ENCODE data around the gene NKD1.

NKD1 gene

DNA sequence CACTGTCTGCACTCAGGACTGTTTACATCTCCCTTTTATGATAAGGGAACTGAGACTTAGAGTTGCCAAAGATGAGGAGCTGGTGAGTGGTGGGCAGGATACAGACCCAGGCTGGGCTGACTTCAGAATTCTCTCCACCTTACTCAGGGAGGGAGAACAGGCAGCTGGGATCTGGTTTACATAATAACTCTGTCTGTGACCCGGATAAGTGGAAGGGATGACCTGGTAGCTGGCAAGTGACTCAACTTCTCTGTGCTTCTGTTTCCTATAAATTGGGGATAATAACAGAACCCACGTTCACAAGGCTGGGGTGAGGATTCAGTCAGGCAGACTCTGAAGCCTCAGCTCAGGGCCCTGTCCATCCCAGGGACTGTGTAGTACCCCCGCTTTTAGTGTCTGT lies 130.3 kb downstream of the NKD1 start:
- DNase-seq = no peak

DNA sequence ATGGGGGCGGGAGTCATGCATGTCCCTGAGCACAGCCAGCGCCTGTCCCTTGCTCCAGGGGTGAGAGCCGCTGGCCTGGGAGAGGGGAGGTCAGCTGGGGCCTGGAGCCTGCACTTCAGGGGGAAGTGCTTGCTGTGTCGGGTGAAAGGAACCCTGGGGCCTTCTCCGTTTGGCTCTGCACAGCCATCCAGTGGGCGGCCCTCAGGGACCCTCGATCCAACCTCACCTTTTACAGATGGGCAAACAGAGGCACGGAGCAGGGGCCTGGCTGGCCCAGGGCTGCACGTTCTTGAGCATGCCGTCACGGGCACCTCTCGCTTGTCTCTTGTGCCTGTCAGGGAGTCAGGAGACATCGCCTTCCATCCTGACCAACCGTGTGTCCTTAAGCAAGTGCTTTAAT lies 131.1 kb downstream of the NKD1 start:
- no peak for DNase-seq

DNA sequence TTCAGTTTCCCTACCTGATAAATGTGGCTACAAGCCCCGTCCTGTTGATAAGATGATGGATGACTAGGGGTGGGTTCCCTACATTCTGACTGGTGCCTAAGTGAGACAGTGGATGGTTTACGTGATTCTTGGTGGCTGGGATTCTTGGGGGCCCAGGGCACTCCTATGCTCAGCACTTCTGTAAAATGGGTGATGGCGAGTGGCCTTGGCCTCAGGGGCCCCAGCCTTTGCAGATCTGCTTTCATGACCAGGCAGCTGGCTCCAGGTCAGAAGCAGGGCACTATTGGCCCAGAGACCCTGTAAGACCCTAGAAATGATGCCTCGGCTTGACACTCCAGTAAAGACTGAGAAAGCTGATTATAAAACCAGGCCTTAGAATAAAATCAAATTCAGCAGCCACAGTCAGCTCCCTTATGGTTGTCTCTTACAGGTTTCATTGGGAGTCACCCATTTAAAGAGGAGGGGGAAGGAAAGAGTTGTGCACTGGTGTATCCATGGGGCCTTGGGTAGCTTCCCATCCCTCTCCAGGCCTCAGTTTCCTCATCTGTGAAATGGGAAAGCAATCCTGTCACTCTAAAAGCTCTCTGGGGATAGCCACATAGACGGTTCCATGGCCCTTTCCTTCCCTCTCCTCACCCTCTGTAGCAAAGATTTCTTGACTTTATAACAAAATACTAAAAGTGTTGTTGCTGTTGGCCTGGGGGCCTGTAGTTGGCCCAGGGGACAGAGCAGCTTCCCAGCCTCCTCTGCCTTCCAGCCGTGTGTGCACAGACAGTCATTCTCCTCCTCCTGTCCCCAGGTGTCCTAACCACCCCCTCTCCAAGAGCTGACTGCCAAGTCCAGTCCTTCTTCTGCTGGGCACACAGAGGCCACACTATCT lies 131.7 kb downstream of the NKD1 start:
- DNase-seq = no peak

DNA sequence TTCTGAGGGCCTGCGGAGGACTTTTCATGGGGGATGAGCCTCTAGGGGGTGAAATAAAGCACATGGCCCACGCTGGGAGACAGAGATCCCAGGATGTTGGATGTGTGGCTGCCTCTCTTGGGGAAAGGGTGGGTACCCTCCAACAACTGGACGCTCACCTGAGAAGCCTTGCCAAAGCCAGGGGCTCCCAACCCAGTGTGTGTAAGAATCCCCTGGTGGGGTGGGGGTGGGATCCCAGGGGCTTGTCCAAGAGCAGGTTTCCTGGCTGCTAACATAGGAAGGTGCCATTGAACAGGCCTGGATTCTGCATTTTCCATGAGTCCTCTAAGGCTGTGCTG lies 132.3 kb downstream of the NKD1 start:
- no peak for DNase-seq

DNA sequence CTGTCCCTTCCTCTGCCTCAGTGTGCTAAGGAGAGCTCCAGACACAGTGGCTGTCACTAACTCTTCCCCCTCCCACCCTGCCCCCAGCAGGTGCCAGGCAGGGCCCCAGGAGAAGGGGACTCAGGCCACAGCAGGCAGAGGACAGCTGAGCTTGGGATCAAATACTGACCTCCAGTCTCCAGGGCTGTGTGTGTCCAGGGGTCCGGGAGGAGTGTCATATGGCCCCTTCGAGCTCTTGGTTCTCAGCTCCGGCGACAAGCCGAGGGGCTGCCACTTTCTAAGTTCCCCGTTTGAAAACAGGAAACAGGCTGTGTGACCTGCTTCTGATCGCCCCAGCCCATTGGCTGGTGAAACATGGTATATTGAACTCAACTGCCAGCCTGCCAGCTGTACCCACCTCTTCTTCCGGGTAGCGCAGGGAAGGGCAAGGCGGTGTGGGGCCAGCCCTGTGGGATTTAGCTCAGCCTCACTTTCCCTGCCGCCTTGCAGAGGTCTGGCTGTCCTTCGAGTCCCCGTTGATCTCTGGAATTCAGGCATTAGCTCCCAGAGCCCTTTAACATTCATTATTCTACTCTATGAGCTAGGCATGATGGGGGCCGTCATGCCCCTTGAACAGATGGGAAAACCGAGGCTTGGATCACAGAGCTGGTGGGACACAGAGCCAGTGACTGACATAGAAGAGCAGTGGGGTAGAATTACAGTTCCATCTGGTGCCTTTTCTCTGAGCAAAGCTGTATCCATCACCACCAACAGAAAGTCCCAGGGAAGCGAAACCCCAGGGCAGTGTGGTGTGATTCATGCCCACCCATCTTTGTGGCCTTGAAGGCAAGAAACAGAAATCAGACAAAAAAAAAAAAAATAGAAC lies 133.1 kb downstream of the NKD1 start, which contains the start of gene SNX20:
SNX20 (minus strand) TSS at position 292 of the 865 bp plus-strand sequence. CDS start 3,786 bp downstream, outside the sequence.
- peak; percentile 82 for DNase-seq

DNA sequence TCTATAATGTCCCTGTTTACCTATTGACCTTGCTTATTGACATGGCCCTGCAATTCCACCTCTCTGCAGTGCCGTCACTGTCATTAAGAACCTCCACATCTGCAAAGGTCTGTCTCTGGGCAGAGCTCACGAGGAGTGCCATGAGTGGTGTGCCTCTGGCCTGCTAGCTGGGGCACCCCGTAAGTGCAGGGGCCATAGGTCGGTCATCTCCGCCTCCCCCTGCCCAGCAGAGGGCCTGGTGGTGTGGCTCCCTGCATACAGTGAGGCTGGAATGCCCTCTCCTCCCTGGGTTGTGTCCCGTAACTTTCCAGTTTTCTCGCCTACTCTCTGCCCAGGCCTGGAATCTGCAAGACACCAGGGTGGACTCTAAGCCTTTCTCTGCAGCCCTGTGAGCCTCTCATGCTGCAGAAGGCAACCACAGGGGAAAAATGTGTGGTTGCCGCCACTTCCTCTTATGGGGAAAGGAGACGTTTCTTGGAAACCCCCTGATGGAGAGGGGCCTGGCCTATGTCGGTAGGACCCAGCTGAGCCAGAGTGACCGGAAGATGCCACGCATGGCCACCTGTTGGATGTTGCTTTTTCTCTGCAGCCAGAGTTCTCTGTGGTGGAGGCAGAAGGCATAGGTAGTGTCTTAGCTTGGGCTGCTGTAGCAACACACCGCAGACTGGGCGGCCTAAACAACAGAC lies 135.6 kb downstream of the NKD1 start:
- peak; percentile 75 for DNase-seq

DNA sequence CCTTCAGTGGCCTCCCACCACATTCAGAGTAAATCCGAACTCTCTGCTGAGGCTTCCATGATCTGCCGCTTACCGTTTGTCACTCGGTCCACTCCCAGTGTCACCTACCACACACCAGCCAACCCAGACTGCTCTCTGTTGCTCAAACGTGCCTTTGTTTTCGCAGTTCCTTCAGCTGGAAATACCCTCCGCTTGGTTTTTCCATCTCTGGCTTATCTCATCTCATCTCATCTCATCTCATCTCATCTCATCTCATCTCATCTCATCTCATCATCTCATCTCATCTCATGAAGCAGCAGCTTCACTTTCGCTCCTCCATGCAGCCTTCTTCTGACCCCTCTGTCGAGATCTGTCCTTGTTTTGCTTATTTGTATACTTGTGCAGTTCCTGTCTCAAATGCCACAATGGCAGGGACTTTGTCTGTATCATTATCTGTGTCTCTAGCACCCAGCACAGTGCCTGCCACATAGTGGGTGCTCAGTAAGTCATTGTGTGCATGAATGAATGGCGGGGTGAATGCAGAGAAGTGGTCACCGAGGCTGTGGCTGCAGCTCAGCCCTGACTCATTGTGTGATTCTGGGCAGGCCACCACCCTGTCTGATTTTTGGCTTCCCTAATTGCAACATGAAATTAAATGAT lies 136.7 kb downstream of the NKD1 start:
- peak; percentile 54 for DNase-seq

DNA sequence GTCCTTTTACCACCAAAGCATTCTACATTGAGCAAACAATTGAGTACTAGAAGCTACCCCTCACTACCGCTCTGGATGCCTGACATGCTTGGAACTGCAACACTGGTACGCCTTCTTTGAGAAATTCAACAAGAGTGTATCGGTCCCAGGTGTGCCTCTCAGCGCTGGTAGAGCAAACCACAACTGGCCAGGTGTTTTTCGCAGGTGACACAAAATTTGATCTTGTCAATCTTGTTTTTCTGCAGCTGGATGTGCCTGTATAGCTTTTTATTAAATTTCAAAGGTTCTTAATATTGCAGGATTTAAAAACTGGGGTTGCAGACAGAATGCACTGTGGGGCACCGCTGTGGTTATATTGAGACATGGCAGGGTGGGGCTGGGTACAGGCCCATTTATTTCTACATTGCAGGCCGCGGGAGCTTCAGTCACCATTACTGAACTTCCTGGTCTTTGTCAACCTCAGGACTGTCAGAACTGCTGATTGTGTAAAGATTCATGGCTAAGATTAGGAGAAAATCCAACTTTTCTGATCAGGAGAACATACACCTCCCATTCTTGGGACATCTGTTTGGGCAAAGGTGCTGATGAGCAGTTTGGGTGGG lies 137.4 kb downstream of the NKD1 start:
- DNase-seq = peak; percentile 31

DNA sequence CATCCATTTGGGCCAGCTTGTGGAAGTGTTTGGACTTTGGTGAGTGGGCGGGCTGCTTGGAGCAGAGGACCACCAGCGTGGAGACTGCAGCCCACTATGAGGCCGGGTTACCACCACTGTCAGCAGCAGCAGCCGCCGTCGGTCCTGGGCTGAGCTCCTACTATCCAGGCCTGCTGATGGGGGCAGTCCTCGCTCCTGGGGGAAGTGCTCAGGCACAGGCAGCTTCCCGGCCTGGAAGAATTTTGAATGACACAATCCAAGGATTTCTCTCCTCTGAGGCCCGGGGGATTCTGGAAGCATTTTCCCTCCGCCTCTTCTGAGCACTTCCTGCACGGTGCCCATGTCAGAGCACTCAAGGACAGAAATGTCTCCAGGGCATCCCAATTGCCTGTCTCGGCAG lies 139.9 kb downstream of the NKD1 start:
- DNase-seq = no peak

DNA sequence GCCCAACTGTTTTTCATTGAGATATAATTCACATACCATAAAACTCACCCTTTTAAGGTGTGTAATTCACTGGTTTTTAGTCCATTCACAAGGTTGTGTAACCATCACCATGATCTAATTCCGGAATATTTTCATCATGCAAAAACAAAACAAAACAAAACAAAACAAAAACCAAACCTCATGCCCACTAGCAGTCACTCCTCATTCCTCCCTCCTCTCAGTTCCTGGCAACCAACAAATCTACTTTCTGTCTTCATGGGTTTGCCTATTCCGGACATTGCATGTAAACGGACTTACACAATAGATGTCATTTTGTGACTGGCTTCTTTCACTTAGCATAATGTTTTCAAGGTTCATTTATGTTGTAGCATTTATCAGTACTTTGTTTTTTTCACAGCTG lies 140.7 kb downstream of the NKD1 start:
- DNase-seq = no peak

DNA sequence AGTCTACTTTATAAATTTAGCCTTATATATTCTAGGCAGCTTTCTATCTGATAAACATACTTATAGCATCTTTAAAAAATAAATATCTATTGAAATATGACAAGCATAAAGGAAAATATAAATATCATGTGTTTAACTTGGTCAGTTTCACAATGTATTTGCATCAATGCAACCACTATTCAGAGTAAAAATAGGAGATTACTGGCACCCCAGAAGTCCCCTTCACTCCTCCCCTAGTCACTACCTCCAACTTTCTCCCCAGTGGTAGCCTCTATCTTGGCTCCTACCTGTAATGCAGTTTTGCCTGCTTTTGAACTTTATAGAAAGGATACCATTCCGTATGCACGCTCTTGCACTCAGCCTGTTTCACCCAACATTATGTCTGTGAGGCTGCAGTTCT lies 142.0 kb downstream of the NKD1 start:
- no peak for DNase-seq

DNA sequence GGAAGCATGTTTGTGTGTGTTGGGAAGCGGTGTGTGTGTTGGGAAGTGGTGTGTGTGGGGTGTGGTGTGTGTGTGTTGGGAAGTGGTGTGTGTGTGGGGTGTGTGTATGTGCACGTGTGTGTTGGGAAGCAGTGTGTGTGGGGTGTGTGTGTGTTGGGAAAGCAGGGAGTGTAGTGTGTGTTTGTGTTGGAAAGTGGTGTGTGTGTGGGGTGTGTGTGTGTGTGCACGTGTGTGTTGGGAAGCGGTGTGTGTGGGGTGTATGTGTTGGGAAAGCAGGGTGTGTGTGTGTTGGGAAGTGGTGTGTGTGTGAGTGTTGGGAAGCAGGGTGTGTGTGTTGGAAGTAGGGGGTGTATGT lies 144.4 kb downstream of the NKD1 start:
- no peak for DNase-seq

DNA sequence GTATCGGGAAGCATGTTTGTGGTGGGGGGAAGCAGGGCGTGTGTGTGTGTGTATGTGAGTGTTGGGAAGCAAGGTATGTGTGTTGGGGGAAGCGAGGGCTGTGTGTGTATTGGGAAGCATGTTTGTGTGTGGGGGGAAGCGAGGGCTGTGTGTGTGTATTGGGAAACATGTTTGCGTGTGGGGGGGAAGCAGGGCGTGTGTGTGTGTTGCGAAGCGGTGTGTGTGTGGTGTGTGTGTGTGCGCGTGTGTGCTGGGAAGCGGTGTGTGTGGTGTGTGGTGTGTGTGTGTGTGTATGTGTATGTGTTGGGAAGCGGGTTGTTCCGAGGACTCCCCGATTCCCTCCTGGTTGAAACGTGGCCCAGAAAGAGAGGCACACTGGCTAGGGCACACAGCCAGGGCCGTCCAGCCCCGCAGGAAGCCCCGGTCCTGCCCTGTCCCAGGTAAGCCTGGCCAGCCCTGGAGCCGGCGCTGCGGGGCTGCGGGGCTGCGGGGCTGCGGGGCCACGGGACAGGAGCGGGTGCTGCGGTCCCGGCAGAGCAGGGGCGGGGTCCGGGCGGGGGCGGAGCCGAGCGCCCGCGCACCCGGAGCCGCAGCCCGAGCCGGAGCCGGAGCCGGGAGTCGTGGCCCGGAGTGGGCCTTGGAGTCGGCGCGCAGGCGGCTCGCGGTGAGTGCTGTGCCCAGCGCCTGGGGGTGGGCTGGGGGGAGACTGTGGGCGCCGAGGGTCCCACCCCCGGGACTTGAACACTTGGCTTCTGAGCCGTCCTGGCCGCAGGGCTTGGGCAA lies 145.0 kb downstream of the NKD1 start, which contains the start of gene NOD2:
NOD2 (plus strand) TSS at position 608 of the 783 bp plus-strand sequence. CDS start 5,890 bp downstream, outside the sequence.
- peak; percentile 41 for DNase-seq

DNA sequence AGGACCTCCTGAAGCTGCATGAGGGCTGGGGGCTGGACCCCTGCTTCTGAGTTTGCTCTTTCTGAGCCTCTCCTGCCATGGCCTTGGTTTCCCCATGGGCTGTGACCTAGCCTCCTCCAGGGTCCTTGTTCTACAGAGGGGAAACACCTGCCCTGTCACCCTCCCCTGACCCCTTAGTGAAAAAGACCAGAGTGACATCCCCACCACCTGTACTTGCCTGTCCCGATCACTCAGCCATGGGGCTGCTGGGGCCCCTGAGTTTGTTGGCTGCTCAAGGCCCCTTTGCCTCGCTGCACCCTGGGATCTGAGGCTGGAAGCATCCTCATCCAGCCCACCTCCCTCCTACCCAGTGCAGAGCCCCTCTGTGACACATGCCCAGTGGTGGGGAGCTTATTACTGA lies 146.0 kb downstream of the NKD1 start:
- DNase-seq = no peak

DNA sequence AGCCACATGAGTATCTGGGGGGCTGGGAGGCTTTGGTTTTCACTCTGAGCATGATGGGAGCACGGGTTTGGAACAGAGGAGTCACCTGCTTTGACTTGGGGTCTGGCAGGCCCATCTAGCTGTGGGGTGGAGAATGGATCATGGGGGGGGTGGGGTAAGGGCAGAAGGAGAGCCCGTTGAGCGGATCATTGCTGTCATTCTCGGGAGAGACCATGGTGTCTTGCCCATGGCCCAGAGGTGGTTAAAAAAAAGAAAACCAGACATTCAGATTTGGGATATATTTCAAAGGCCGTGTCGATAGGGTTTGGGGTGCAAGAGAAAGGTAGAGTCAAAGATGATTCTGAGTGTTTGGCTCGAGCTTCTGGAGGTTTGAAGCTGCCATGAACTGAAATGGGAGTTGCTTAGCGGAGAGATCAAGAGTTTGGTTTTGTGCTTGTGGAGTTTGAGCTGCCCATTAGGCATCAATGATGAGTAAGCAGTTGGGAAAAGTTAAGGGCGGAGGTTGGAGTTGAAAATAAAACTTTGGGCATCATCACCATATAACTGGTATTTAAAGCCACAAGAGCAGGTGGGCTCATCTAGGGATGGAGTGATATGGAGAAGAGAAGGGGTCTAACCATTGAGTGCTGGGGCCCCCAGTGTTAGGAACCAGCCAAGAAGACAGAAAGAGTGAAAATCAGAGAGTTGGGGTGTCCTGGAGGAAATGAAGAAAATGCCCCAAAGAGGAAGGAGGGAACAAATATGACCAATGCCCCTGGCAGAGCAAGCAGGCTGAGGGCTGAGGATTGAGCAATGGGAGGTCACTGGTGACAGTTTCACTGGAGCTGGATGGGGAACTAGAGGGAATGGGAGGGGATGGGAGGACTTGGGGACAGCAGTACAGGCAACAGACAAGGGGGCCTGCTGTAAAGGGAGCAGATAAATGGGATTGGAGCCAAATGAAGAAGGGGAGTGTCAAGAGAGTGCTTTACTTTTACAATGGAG lies 147.1 kb downstream of the NKD1 start:
- no peak for DNase-seq

DNA sequence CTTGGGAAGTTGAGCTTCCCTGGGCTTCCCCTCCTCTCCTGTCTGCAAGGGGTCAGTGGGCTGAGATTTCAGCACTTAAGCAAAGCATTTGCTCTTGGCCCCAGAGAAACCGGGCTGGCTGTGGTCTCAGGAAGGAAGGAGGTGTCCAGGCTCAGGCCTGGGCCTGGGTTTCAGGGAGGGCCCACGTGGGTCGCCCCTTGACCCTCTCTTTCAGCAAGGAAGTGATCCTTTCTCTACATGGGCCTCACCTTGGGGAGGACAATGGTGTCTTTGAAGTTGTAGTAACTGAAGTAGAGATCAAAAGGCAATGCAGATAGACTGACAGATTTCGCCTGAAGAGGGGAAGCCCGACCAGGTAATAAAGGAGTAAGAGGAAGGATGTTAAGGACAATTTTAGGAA lies 147.9 kb downstream of the NKD1 start:
- peak; percentile 36 for DNase-seq

DNA sequence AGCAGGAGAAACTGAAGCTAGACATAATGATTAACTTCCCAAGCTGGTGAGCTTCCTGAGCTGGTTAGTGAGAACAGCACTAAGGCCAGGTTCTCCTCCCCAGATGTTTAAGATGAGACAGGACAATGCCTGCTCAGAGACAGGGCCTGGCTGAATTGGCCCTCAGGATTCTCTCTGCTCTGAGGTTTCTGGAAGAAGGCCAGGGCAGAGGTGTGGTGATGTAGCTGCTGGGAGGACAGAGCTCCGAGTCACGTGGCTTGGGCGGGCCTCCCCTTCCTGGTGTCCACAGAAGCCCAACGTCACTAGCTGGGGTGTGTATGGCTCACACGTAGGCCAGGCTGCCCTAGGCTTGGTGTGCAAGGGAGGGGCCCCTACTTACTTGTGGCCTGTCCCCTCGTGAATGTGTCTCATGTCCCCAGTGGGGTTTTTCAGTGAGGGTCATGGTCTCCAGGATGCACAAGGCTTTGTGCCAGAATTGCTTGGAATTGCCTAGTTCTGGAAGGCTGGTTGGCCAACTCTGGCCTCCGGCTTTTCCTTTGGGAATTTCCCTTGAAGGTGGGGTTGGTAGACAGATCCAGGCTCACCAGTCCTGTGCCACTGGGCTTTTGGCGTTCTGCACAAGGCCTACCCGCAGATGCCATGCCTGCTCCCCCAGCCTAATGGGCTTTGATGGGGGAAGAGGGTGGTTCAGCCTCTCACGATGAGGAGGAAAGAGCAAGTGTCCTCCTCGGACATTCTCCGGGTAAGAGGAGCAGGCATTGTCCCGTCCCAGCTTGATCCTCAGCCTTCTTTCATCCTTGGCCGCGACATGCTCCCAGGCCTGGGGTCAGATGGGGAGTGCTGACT lies 148.6 kb downstream of the NKD1 start:
- peak; percentile 83 for DNase-seq

DNA sequence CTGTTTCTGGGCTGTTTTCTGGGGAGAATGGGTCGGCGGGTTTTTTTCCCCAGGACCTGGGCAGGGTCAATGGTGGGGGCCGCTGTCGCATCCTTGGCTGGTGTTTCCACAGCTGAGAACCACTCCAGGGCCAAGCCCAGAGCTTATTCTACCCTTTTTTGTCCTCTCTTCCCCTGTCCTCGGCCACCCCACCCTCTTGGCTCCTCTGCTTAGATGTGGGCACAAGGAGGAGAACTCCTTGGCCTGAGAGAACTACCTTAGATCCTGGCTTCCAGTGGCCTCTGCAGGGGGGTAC lies 149.2 kb downstream of the NKD1 start:
- no peak for DNase-seq
